ENCODE data around the gene C1QTNF5. TPM values are rescaled to one million over a fixed set of nuclear protein-coding genes. Genes with fewer than 3 reads are reported as not detected.

C1QTNF5 gene
- total and polyA plus RNA-seq, 2 of the 8 experiments (the other 6 are each of a cell fraction or from before 2014, with no cell fraction given), result 2.2 to 2.7 TPM

GRCh38 chr11:119370486-119371046, 29.9 kb upstream of the C1QTNF5 start:
- no peak overlapping the region for H3K9ac ChIP-seq (replicated peaks in 1 of 4; ENCODE audit: extremely low read depth in 1 of 4, low read depth in 3 of 4, low read length in 3 of 4)
- no peak overlapping the region for H3K14ac ChIP-seq (ENCODE audit: insufficient read length)
- H3K18ac ChIP-seq (ENCODE audit: extremely low read depth, low read length), result no peak overlapping the region
- no peaks in the 10 kb centered on the region for H3K79me2 ChIP-seq (ENCODE audit: control insufficient read depth in 1 of 2, insufficient read depth in 2 of 2, low read length in 2 of 2)
- POLR2A ChIA-PET (ENCODE audit: partially characterized antibody), result interaction anchor here (0.6 to 6.6 kb wide), 3 partner anchors 9 to 46 kb away, joined by 3 to 32 read pairs (median 3); no protein-coding TSS in a partner anchor
- no peaks in the 10 kb centered on the region for H3K36me3 ChIP-seq (ENCODE audit: control insufficient read depth in 2 of 4, insufficient read depth in 4 of 4, low read length in 3 of 4)
- WGBS, 2 experiments (ENCODE audit: extremely low coverage in 1 of 2, insufficient coverage in 1 of 2, insufficient read length in 1 of 2, insufficient replicate concordance in 2 of 2, low coverage in 1 of 2, low lambda C conversion rate in 2 of 2, missing lambda C conversion rate in 1 of 2), result 71% methylated on average over 8 of the region's 8 CpGs; no CpG with 5 or more reads in 1 of the 2 experiments
- H3K4me2 ChIP-seq (ENCODE audit: insufficient read depth in 1 of 2, low read depth in 2 of 2, low read length in 2 of 2), result no peak overlapping the region
- H2BK12ac ChIP-seq (ENCODE audit: low read depth, low read length), result no peak overlapping the region
- H4K20me1 ChIP-seq (replicated peaks in 1 of 2; ENCODE audit: control insufficient read depth in 1 of 2, insufficient read depth in 2 of 2, low read length in 2 of 2), result peaks cover 0 to 8% of the 10 kb centered on the region in 2 experiments
- no peak overlapping the region for H4K91ac ChIP-seq (replicated peaks; ENCODE audit: insufficient read length, low read length)
- no peak overlapping the region for H3K27ac ChIP-seq (ENCODE audit: low read depth, low read length)
- H2BK5ac ChIP-seq (ENCODE audit: low read depth, low read length), result no peak overlapping the region
- H2BK20ac ChIP-seq (ENCODE audit: low read length), result no peak overlapping the region
- DNase-seq (ENCODE audit: low read depth in 1 of 2, low spot score in 2 of 2) (no peak), FAIRE-seq (no peak)
- H2AFZ ChIP-seq (ENCODE audit: low read length), result no peak overlapping the region
- no peak overlapping the region for H3K4me3 ChIP-seq (ENCODE audit: extremely low read depth in 1 of 4, insufficient read depth in 2 of 4, low read depth in 3 of 4, low read length in 4 of 4)
- H2BK15ac ChIP-seq (ENCODE audit: low read length), result no peak overlapping the region
- no peak overlapping the region for H2AK5ac ChIP-seq (ENCODE audit: low read depth, low read length)
- H3K23me2 ChIP-seq (ENCODE audit: low read depth, low read length), result no peaks in the 10 kb centered on the region
- no peak overlapping the region for H2BK120ac ChIP-seq (replicated peaks; ENCODE audit: low read depth, low read length)
- no peaks in the 10 kb centered on the region; a peak in 1 of 4 replicates for H3K9me3 ChIP-seq (ENCODE audit: insufficient read depth in 2 of 2, low read depth in 1 of 2, low read length in 1 of 2)
- no peak overlapping the region for H3K56ac ChIP-seq (replicated peaks; ENCODE audit: insufficient read length, low read depth, low read length)
- peaks cover 0 to 27% (median 14%) of the 10 kb centered on the region in 4 experiments; a peak in 6 of 7 replicates for H3K4me1 ChIP-seq (replicated peaks in 1 of 4; ENCODE audit: control insufficient read depth in 3 of 4, insufficient read depth in 4 of 4, low read length in 3 of 4)
- H3K23ac ChIP-seq (ENCODE audit: insufficient read length), result no peak overlapping the region
- CTCF ChIA-PET (ENCODE audit: partially characterized antibody), result interaction anchor here (0.6 to 26.3 kb wide), 13 partner anchors 11 to 387 kb away, joined by 3 to 474 read pairs (median 5); partner anchors contain the start of genes C1QTNF5, MFRP and USP2
- no peak overlapping the region for H3K4ac ChIP-seq (replicated peaks; ENCODE audit: insufficient read length, low read depth, low read length)
- no peak overlapping the region for H4K8ac ChIP-seq (ENCODE audit: extremely low read depth, insufficient read depth, low read length)
- no peak overlapping the region for H4K5ac ChIP-seq (ENCODE audit: insufficient read length, low read depth, low read length)
- no peaks in the 10 kb centered on the region for H3K79me1 ChIP-seq (ENCODE audit: low read depth, low read length)
- H3K27me3 ChIP-seq (replicated peaks in 1 of 4; ENCODE audit: control insufficient read depth in 3 of 4, extremely low read depth in 1 of 4, insufficient read depth in 3 of 4, low read length in 3 of 4), result peaks cover 0 to 6% (median 3%) of the 10 kb centered on the region in 4 experiments; a peak in 3 of 7 replicates
- TF ChIP-seq JUND (IDR thresholded peaks at IDR 0.05; ENCODE audit: low read length) (no peak), MAX (IDR thresholded peaks at IDR 0.05) (no peak), KDM5A (IDR thresholded peaks at IDR 0.05; ENCODE audit: low read length) (no peak), HDAC6 (IDR thresholded peaks at IDR 0.05; ENCODE audit: low read depth, low read length) (no peak), TAF1 (IDR thresholded peaks at IDR 0.05; ENCODE audit: low read depth, low read length) (no peak), CBX5 (IDR thresholded peaks at IDR 0.05; ENCODE audit: low read depth, low read length) (no peak), POLR2AphosphoS5 (IDR thresholded peaks at IDR 0.05; ENCODE audit: low read depth, low read length) (no peak), CHD1 (IDR thresholded peaks at IDR 0.05; ENCODE audit: low read depth, low read length) (no peak), SP1 (IDR thresholded peaks at IDR 0.05; ENCODE audit: low read depth, low read length) (no peak), TCF12 (IDR thresholded peaks at IDR 0.05; ENCODE audit: low read depth, low read length) (no peak), TBP (IDR thresholded peaks at IDR 0.05; ENCODE audit: low read depth, low read length) (no peak), RXRA (IDR thresholded peaks at IDR 0.05; ENCODE audit: insufficient read depth, low read depth, low read length) (no peak)

Data from H1 (cell line).